ENCODE results near the gene GPRC5C. TPM values are rescaled to one million over a fixed set of nuclear protein-coding genes. Genes with fewer than 3 reads are reported as not detected.
A peak's percentile ranks its signal among the peaks of the same experiment; 100 is the strongest.

The GPRC5C gene
- total and polyA plus RNA-seq, 2 of the 13 experiments (the other 11 are each of a cell fraction or from before 2014, with no cell fraction given): 85.6 to 300 TPM

- 59% methylated on average over 7 of the region's 8 CpGs for WGBS (ENCODE audit: low lambda C conversion rate)
- POLR2A ChIA-PET: no interaction called here
Measured at GRCh38 chr17:74465378-74466110, 33.7 kb downstream of the GPRC5C start.

More at GRCh38 chr17:74465378-74466110, 33.7 kb downstream of the GPRC5C start:
- intact Hi-C loops (cut with micrococcal nuclease; ENCODE audit: unreplicated experiment): no loop called here
- H3K9ac ChIP-seq (ENCODE audit: insufficient read depth, low read depth, low read length): no peak overlapping the region
- no peak overlapping the region for H2AFZ ChIP-seq (ENCODE audit: low read length)
- no peaks in the 10 kb centered on the region for H3K79me2 ChIP-seq (ENCODE audit: insufficient read depth, low read length)
- DNase-seq (ENCODE audit: low spot score): no peak
- peaks cover 27% of the 10 kb centered on the region for H3K4me1 ChIP-seq (ENCODE audit: insufficient read depth, low read length)
- in situ Hi-C loops (cut with HindIII; ENCODE audit: extremely low pct_ligation_motif_present, low pct_unique_long_range_greater_than_20kb): no loop called here
- peak; percentile 65 for FAIRE-seq
- TF ChIP-seq, protein P1, sequence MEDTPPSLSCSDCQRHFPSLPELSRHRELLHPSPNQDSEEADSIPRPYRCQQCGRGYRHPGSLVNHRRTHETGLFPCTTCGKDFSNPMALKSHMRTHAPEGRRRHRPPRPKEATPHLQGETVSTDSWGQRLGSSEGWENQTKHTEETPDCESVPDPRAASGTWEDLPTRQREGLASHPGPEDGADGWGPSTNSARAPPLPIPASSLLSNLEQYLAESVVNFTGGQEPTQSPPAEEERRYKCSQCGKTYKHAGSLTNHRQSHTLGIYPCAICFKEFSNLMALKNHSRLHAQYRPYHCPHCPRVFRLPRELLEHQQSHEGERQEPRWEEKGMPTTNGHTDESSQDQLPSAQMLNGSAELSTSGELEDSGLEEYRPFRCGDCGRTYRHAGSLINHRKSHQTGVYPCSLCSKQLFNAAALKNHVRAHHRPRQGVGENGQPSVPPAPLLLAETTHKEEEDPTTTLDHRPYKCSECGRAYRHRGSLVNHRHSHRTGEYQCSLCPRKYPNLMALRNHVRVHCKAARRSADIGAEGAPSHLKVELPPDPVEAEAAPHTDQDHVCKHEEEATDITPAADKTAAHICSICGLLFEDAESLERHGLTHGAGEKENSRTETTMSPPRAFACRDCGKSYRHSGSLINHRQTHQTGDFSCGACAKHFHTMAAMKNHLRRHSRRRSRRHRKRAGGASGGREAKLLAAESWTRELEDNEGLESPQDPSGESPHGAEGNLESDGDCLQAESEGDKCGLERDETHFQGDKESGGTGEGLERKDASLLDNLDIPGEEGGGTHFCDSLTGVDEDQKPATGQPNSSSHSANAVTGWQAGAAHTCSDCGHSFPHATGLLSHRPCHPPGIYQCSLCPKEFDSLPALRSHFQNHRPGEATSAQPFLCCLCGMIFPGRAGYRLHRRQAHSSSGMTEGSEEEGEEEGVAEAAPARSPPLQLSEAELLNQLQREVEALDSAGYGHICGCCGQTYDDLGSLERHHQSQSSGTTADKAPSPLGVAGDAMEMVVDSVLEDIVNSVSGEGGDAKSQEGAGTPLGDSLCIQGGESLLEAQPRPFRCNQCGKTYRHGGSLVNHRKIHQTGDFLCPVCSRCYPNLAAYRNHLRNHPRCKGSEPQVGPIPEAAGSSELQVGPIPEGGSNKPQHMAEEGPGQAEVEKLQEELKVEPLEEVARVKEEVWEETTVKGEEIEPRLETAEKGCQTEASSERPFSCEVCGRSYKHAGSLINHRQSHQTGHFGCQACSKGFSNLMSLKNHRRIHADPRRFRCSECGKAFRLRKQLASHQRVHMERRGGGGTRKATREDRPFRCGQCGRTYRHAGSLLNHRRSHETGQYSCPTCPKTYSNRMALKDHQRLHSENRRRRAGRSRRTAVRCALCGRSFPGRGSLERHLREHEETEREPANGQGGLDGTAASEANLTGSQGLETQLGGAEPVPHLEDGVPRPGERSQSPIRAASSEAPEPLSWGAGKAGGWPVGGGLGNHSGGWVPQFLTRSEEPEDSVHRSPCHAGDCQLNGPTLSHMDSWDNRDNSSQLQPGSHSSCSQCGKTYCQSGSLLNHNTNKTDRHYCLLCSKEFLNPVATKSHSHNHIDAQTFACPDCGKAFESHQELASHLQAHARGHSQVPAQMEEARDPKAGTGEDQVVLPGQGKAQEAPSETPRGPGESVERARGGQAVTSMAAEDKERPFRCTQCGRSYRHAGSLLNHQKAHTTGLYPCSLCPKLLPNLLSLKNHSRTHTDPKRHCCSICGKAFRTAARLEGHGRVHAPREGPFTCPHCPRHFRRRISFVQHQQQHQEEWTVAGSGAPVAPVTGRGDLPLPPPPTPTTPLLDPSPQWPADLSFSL (CRISPR knock-in tag; IDR thresholded peaks at IDR 0.05): peak; percentile 88
- TF ChIP-seq PHF21A (CRISPR knock-in tag; IDR thresholded peaks at IDR 0.05): no peak
- H4K20me1 ChIP-seq (ENCODE audit: insufficient read depth, low read length): no peaks in the 10 kb centered on the region
- H3K4me2 ChIP-seq (ENCODE audit: low read depth, low read length): no peak overlapping the region
- no peaks in the 10 kb centered on the region for H3K36me3 ChIP-seq (replicated peaks in 1 of 2; ENCODE audit: control insufficient read depth in 1 of 2, insufficient read depth in 2 of 2, low read length in 2 of 2)
- peaks cover 0 to 18% of the 10 kb centered on the region in 2 experiments; a peak in 3 of 5 replicates for H3K27me3 ChIP-seq (ENCODE audit: control insufficient read depth in 1 of 2, insufficient read depth in 2 of 2, low read length in 2 of 2)
- no peak for ATAC-seq
- no peak overlapping the region for H3K27ac ChIP-seq (ENCODE audit: extremely low read length, insufficient read depth, low read length)
- no TSS peak for BruUV-seq (replicated peaks)
- no peak overlapping the region for H3K4me3 ChIP-seq (replicated peaks in 1 of 3; ENCODE audit: insufficient read depth in 1 of 3, low read depth in 2 of 3, low read length in 3 of 3)
- no peaks in the 10 kb centered on the region for H3K9me3 ChIP-seq (ENCODE audit: low read length)
- CTCF ChIA-PET (ENCODE audit: low intra/inter-chr PET ratio, low total read pairs): no interaction called here

Measured in HepG2 (cell line).